Skeletal muscle tissue (tissue), 4 donors: ENCODE results near the gene MALT1. TPM values are rescaled to one million over a fixed set of nuclear protein-coding genes. Genes with fewer than 3 reads are reported as not detected.

Experiments
- H3K27ac ChIP-seq: one replicate; pipeline ENCODE4 v1.7.0; 2013; ENCODE audit warnings: mild to moderate bottlenecking, low read depth, low read length, inconsistent platforms
- H3K27me3 ChIP-seq, 3 donors: one replicate each; pipeline ENCODE4 v1.7.0; 2013; ENCODE audit warnings: low read length in 3 of 3; ENCODE audit not compliant: control insufficient read depth in 3 of 3, insufficient read depth in 3 of 3
- H3K36me3 ChIP-seq, 3 donors: one replicate each; pipeline ENCODE4 v1.7.0; 2013; ENCODE audit warnings: low read length in 3 of 3; ENCODE audit not compliant: control insufficient read depth in 3 of 3, insufficient read depth in 3 of 3
- H3K4me1 ChIP-seq, 3 donors: one replicate each; pipeline ENCODE4 v1.7.0; 2013; ENCODE audit warnings: low read length in 3 of 3, mild to moderate bottlenecking in 3 of 3; ENCODE audit not compliant: control insufficient read depth in 3 of 3, insufficient read depth in 3 of 3
- H3K4me3 ChIP-seq, 3 donors: one replicate each; pipeline ENCODE4 v1.7.0; 2013; ENCODE audit warnings: low read length in 3 of 3
- H3K9ac ChIP-seq, 3 donors: one replicate each; pipeline ENCODE4 v1.7.0; 2013; ENCODE audit warnings: low read length in 3 of 3, mild to moderate bottlenecking in 3 of 3, moderate library complexity in 2 of 3, low read depth in 1 of 3
- H3K9me3 ChIP-seq, 3 donors: one replicate each; pipeline ENCODE4 v1.7.0; 2013; ENCODE audit warnings: low read length in 3 of 3; ENCODE audit not compliant: control insufficient read depth in 3 of 3
- total RNA-seq: library from RNA; depleted of rRNA; stranded (reverse); fragments of >200 nt; gene quantifications from one replicate; pipeline ENCODE4 v1.2.3, GENCODE V29; 2014
- donor health status: Osteomylitis.

Gene MALT1
- total RNA-seq, 1 donor from 2014 or later: 24.0 TPM

- Histone ChIP-seq H3K9ac (no peak overlapping the region), H3K9me3 (no peaks in the 10 kb centered on the region), H3K27ac (no peak overlapping the region), H3K4me3 (no peak overlapping the region), H3K36me3 (peaks cover 2 to 22% (median 18%) of the 10 kb centered on the region in 3 donors), H3K27me3 (no peaks in the 10 kb centered on the region), H3K4me1 (peaks cover 0 to 6% (median 3%) of the 10 kb centered on the region in 3 donors)
Measured at GRCh38 chr18:58695772-58696171, 24.5 kb downstream of the MALT1 start.

DNA sequence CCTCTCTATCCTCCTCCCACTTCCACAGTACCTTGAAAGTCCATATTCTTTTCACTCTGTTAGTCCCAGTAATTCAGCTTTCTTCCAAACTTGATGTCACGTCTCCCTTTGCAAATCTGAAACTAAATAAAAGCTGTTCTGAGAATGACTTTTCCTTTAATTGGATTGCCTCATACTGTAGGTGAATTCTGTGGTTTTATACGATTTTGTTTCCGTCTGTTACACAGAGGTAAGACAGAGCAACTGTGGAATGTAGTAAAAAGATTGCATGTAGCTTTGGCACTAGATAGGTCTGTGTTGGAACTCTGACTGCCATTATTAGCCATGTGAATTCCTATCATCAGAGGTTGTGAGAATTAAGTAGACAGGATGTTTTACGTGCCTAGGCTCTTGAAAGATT lies 25.9 kb downstream of the MALT1 start:
- H3K4me3 ChIP-seq: no peak overlapping the region
- H3K27me3 ChIP-seq: no peaks in the 10 kb centered on the region
- no peaks in the 10 kb centered on the region for H3K9me3 ChIP-seq
- H3K4me1 ChIP-seq: no peaks in the 10 kb centered on the region
- H3K9ac ChIP-seq: no peak overlapping the region
- H3K36me3 ChIP-seq: peaks cover 8 to 29% (median 24%) of the 10 kb centered on the region in 3 donors
- H3K27ac ChIP-seq: no peak overlapping the region

GRCh38 chr18:58698701-58699193 lies 27.5 kb downstream of the MALT1 start:
- H3K4me1 ChIP-seq: no peaks in the 10 kb centered on the region

GRCh38 chr18:58699551-58699950 lies 28.3 kb downstream of the MALT1 start:
- H3K4me3 ChIP-seq: no peak overlapping the region
- peaks cover 8 to 29% (median 24%) of the 10 kb centered on the region in 3 donors for H3K36me3 ChIP-seq
- H3K27me3 ChIP-seq: no peaks in the 10 kb centered on the region
- H3K4me1 ChIP-seq: no peaks in the 10 kb centered on the region
- no peak overlapping the region for H3K9ac ChIP-seq
- H3K27ac ChIP-seq: no peak overlapping the region
- H3K9me3 ChIP-seq: no peaks in the 10 kb centered on the region

More at GRCh38 chr18:58698701-58699193, 27.5 kb downstream of the MALT1 start:
- H3K27ac ChIP-seq: no peak overlapping the region
- peaks cover 8 to 29% (median 24%) of the 10 kb centered on the region in 3 donors for H3K36me3 ChIP-seq
- no peaks in the 10 kb centered on the region for H3K27me3 ChIP-seq
- no peaks in the 10 kb centered on the region for H3K9me3 ChIP-seq
- H3K9ac ChIP-seq: no peak overlapping the region
- no peak overlapping the region for H3K4me3 ChIP-seq

DNA sequence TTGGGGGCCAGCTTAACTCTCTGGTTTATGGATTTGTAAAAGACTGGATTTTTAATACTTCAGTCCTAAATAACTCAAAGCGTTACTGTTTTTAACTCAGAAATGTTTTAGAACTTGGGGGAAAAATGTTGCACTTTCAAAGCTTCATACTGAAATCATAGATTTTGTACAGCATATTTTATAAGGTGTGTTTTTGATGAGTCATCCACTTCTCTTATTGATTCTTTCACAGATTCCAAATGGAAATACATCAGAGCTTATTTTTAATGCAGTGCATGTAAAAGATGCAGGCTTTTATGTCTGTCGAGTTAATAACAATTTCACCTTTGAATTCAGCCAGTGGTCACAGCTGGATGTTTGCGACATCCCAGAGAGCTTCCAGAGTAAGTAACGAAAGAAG lies 28.9 kb downstream of the MALT1 start:
- peaks cover 8 to 29% (median 24%) of the 10 kb centered on the region in 3 donors for H3K36me3 ChIP-seq
- no peak overlapping the region for H3K9ac ChIP-seq
- no peak overlapping the region for H3K4me3 ChIP-seq
- H3K4me1 ChIP-seq: no peaks in the 10 kb centered on the region
- H3K27ac ChIP-seq: no peak overlapping the region
- no peaks in the 10 kb centered on the region for H3K27me3 ChIP-seq
- H3K9me3 ChIP-seq: no peaks in the 10 kb centered on the region

DNA sequence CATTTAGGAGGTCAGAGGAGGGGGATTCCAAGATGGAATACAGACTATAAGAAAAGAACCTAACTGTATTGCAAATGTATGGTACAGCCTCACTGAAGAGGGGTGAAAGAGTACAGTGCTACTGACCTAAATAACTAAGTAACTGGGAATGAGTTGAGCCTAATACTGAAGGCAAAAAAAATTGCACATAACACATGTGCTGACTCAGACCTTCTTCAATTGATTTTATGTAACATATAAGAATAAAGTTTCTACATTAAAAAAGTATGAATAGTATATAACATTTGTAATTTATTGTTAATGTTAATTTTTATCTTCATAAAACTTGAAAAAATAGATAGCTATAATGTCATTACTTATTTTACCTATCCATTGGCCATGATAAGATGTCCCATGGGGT lies 41.7 kb downstream of the MALT1 start:
- peaks cover 2 to 8% (median 2%) of the 10 kb centered on the region in 3 donors for H3K36me3 ChIP-seq
- no peaks in the 10 kb centered on the region for H3K9me3 ChIP-seq
- no peaks in the 10 kb centered on the region for H3K4me1 ChIP-seq
- no peak overlapping the region for H3K4me3 ChIP-seq
- no peak overlapping the region for H3K9ac ChIP-seq
- H3K27me3 ChIP-seq: no peaks in the 10 kb centered on the region
- H3K27ac ChIP-seq: no peak overlapping the region

DNA sequence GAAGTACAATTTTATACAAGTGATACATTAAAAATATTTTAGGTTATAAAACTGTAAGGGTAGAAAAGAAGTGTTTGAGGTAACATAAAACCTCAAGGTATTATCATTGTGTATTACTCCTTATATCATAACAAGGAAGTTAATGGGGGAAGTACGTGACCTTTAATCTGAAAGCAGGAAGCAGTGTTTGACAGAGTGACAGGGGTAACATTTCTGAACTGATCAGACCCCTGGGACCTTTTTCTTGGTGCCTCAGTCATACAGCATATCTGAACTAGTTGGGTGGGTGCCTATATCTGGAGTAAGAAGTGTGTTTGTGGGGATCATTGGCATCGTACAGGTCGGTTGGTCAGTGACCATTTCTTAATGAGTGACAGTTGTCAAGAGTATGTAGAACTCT lies 43.0 kb downstream of the MALT1 start:
- no peaks in the 10 kb centered on the region for H3K4me1 ChIP-seq
- H3K9me3 ChIP-seq: no peaks in the 10 kb centered on the region
- H3K4me3 ChIP-seq: no peak overlapping the region
- peaks cover 0 to 3% (median 0%) of the 10 kb centered on the region in 3 donors for H3K36me3 ChIP-seq
- H3K27ac ChIP-seq: no peak overlapping the region
- no peak overlapping the region for H3K9ac ChIP-seq
- H3K27me3 ChIP-seq: no peaks in the 10 kb centered on the region

- Histone ChIP-seq H3K27ac (no peak overlapping the region), H3K36me3 (peaks cover 0 to 3% (median 0%) of the 10 kb centered on the region in 3 donors), H3K9me3 (no peaks in the 10 kb centered on the region), H3K4me1 (no peaks in the 10 kb centered on the region), H3K27me3 (no peaks in the 10 kb centered on the region), H3K9ac (no peak overlapping the region), H3K4me3 (no peak overlapping the region)
Measured at GRCh38 chr18:58714821-58715220, 43.6 kb downstream of the MALT1 start.

- no peaks in the 10 kb centered on the region for H3K27me3 ChIP-seq
- no peaks in the 10 kb centered on the region for H3K4me1 ChIP-seq
- no peaks in the 10 kb centered on the region for H3K9me3 ChIP-seq
- no peak overlapping the region for H3K9ac ChIP-seq
- no peak overlapping the region for H3K27ac ChIP-seq
- peaks cover 0 to 5% (median 0%) of the 10 kb centered on the region in 3 donors for H3K36me3 ChIP-seq
- H3K4me3 ChIP-seq: no peak overlapping the region
Measured at GRCh38 chr18:58715540-58715939, 44.3 kb downstream of the MALT1 start.

DNA sequence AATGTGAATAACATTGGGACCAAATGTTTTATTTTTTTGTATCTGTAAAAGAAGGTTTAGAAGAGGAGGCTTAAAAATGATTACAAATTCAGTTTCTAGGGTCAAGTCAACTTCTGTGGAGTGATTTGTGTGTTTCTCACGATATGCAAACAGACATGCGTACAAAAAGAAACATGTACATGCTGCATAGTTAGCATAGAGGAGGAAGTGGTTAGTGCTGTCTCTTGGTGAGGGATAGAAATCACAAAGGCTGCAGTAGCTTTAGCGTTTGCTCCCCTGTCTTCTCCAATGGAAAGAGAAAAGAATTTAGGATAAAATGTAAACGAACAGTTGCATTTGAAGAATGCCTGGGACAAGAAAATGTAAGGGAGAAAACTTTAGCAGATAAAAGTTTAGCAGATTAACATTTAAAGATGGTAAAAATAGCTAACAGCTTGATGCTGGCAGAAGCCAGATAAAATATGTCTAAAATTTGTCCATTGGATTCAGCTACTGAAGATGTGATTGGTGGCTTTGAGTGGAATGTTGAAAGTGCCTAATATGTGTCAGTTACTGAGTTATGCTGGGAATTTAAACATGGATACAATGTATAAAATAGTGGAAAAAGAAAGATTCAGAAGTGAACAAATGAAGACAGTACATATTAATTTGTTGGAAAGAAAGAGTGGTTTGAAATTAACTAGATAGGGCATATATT lies 44.9 kb downstream of the MALT1 start:
- Histone ChIP-seq H3K9ac (no peak overlapping the region), H3K36me3 (peaks cover 0 to 7% (median 0%) of the 10 kb centered on the region in 3 donors), H3K27me3 (no peaks in the 10 kb centered on the region), H3K9me3 (no peaks in the 10 kb centered on the region), H3K4me3 (no peak overlapping the region), H3K4me1 (no peaks in the 10 kb centered on the region), H3K27ac (no peak overlapping the region)
